A673 (cell line): ENCODE data around the gene LNPEP. TPM values are rescaled to one million over a fixed set of nuclear protein-coding genes. Genes with fewer than 3 reads are reported as not detected.

Experiments used
- BruUV-seq: library from RNA; stranded (reverse); fragments of 400-500 nt; replicated peaks from 2 replicates; lab custom pipeline; 2021; lab: Mats Ljungman, UMichigan
- CTCF ChIA-PET: fragments of 300-600 bp; sonication (Branson Sonifier 250); formaldehyde crosslinking; loops from one replicate; lab custom pipeline; 2022; ENCODE audit warnings: antibody characterized with exemption; lab: Charles Lee
- POLR2A ChIA-PET: fragments of 300-600 bp; sonication (Branson Sonifier 250); formaldehyde crosslinking; loops from one replicate; lab custom pipeline; 2022; ENCODE audit warnings: antibody characterized with exemption; ENCODE audit not compliant: low non-redundant PET; lab: Charles Lee
- DNase-seq: peaks from one replicate; pipeline ENCODE4 v3.0.0-alpha.2; 2015; ENCODE audit warnings: low spot score
- H3K27ac ChIP-seq: fragments of 200-600 bp; sonication (generic); 2 replicates; pipeline ENCODE4 v1.5.1; 2016; ENCODE audit warnings: mixed run types, low read depth, mild to moderate bottlenecking, mixed read lengths, antibody characterized with exemption, low read length; ENCODE audit not compliant: poor library complexity, severe bottlenecking
- H3K27me3 ChIP-seq: fragments of 200-600 bp; sonication (generic); replicated peaks from 2 replicates; pipeline ENCODE4 v1.6.1; 2017; ENCODE audit warnings: mixed run types, low read depth, mild to moderate bottlenecking, mixed read lengths, antibody characterized with exemption, low read length; ENCODE audit not compliant: insufficient read depth, poor library complexity
- H3K36me3 ChIP-seq: fragments of 200-600 bp; sonication (generic); 2 replicates; pipeline ENCODE4 v1.6.1; 2016; ENCODE audit warnings: mixed run types, mild to moderate bottlenecking, mixed read lengths, antibody characterized with exemption, low read length; ENCODE audit not compliant: insufficient read depth, poor library complexity, severe bottlenecking
- H3K4me1 ChIP-seq: fragments of 200-600 bp; sonication (generic); 2 replicates; pipeline ENCODE4 v1.6.1; 2017; ENCODE audit warnings: mixed run types, mild to moderate bottlenecking, mixed read lengths, antibody characterized with exemption, low read length; ENCODE audit not compliant: insufficient read depth, poor library complexity, severe bottlenecking
- H3K4me3 ChIP-seq: fragments of 200-600 bp; sonication (generic); 2 replicates; pipeline ENCODE4 v1.5.1; 2016; ENCODE audit warnings: low read depth, mixed run types, mild to moderate bottlenecking, mixed read lengths, low read length; ENCODE audit not compliant: poor library complexity, severe bottlenecking
- H3K9me3 ChIP-seq: fragments of 200-600 bp; sonication (generic); 2 replicates; pipeline ENCODE4 v1.6.1; 2016; ENCODE audit warnings: mixed run types, low read depth, mild to moderate bottlenecking, mixed read lengths, antibody characterized with exemption, low read length; ENCODE audit not compliant: poor library complexity, severe bottlenecking
- EZH2 ChIP-seq: fragments of 200-600 bp; sonication (generic); IDR thresholded peaks from 2 replicates; pipeline ENCODE4 v1.6.1; 2017; ENCODE audit warnings: borderline replicate concordance, low read depth, mild to moderate bottlenecking, mixed read lengths, antibody characterized with exemption, low read length; ENCODE audit not compliant: poor library complexity, severe bottlenecking
- intact Hi-C: fragments of 100-400 bp; cut with micrococcal nuclease; formaldehyde crosslinking; loops from one replicate; pipeline ENCODE4 v1.10.0; 2022; ENCODE audit not compliant: unreplicated experiment
- total RNA-seq: library from RNA; stranded (reverse); gene quantifications from 2 replicates; pipeline ENCODE4 v1.2.3, GENCODE V29; 2021
- TF ChIP-seq, protein P1 (sequence below): fragments of 300-800, 200-600 bp; sonication (generic); conservative IDR thresholded peaks from 2 replicates; pipeline ENCODE4 v1.5.1; 2017; ENCODE audit warnings: low read depth, mild to moderate bottlenecking, antibody characterized with exemption, low read length, moderate library complexity, mixed read lengths

LNPEP gene
- total RNA-seq, 1 experiment from 2014 or later = 10.3 TPM

GRCh38 chr5:96968614-96969013 lies 32.7 kb downstream of the LNPEP start:
- POLR2A ChIA-PET = no interaction called here
- CTCF ChIA-PET = no interaction called here

GRCh38 chr5:96969366-96969765 lies 33.5 kb downstream of the LNPEP start:
- no peak for DNase-seq
- H3K36me3 ChIP-seq = no peaks in the 10 kb centered on the region
- CTCF ChIA-PET = no interaction called here
- H3K27ac ChIP-seq = peak overlapping the region; percentile 73
- H3K4me3 ChIP-seq = no peak overlapping the region
- no peaks in the 10 kb centered on the region for H3K27me3 ChIP-seq
- no TSS peak for BruUV-seq
- no peak for TF ChIP-seq EZH2
- TF ChIP-seq, protein P1, sequence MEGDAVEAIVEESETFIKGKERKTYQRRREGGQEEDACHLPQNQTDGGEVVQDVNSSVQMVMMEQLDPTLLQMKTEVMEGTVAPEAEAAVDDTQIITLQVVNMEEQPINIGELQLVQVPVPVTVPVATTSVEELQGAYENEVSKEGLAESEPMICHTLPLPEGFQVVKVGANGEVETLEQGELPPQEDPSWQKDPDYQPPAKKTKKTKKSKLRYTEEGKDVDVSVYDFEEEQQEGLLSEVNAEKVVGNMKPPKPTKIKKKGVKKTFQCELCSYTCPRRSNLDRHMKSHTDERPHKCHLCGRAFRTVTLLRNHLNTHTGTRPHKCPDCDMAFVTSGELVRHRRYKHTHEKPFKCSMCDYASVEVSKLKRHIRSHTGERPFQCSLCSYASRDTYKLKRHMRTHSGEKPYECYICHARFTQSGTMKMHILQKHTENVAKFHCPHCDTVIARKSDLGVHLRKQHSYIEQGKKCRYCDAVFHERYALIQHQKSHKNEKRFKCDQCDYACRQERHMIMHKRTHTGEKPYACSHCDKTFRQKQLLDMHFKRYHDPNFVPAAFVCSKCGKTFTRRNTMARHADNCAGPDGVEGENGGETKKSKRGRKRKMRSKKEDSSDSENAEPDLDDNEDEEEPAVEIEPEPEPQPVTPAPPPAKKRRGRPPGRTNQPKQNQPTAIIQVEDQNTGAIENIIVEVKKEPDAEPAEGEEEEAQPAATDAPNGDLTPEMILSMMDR = no peak
- intact Hi-C loops = no loop called here
- POLR2A ChIA-PET = no interaction called here
- peaks cover 52% of the 10 kb centered on the region for H3K4me1 ChIP-seq
- H3K9me3 ChIP-seq = no peaks in the 10 kb centered on the region

More at GRCh38 chr5:96968614-96969013, 32.7 kb downstream of the LNPEP start:
- intact Hi-C loops = no loop called here
- Histone ChIP-seq H3K27ac (peak overlapping the region; percentile 73), H3K4me3 (no peak overlapping the region), H3K9me3 (no peaks in the 10 kb centered on the region), H3K27me3 (no peaks in the 10 kb centered on the region), H3K4me1 (peaks cover 51% of the 10 kb centered on the region), H3K36me3 (no peaks in the 10 kb centered on the region)
- DNase-seq = peak; percentile 39
- TF ChIP-seq EZH2 = no peak
- TF ChIP-seq, protein P1 = no peak
- BruUV-seq = no TSS peak

GRCh38 chr5:96972599-96973334 lies 36.9 kb downstream of the LNPEP start:
- no peak for DNase-seq
- peaks cover 56% of the 10 kb centered on the region for H3K4me1 ChIP-seq
- BruUV-seq = no TSS peak
- H3K27ac ChIP-seq = no peak overlapping the region
- no peak overlapping the region for H3K4me3 ChIP-seq
- CTCF ChIA-PET = no interaction called here
- TF ChIP-seq EZH2 = no peak
- TF ChIP-seq, protein P1 = no peak
- no peaks in the 10 kb centered on the region for H3K36me3 ChIP-seq
- POLR2A ChIA-PET = interaction anchor here (0.6 kb wide), 1 partner anchor 30 kb away, joined by 3 read pairs; no protein-coding TSS in a partner anchor
- H3K27me3 ChIP-seq = no peaks in the 10 kb centered on the region
- H3K9me3 ChIP-seq = no peaks in the 10 kb centered on the region
- intact Hi-C loops = no loop called here
